ENCODE results near the gene ZNF512B.
"Not testable (repeated sequence)": the region's sequence is repeated elsewhere in the genome, so short reads cannot be mapped to it uniquely, and the experiment has no call there.

ZNF512B gene, protein sequence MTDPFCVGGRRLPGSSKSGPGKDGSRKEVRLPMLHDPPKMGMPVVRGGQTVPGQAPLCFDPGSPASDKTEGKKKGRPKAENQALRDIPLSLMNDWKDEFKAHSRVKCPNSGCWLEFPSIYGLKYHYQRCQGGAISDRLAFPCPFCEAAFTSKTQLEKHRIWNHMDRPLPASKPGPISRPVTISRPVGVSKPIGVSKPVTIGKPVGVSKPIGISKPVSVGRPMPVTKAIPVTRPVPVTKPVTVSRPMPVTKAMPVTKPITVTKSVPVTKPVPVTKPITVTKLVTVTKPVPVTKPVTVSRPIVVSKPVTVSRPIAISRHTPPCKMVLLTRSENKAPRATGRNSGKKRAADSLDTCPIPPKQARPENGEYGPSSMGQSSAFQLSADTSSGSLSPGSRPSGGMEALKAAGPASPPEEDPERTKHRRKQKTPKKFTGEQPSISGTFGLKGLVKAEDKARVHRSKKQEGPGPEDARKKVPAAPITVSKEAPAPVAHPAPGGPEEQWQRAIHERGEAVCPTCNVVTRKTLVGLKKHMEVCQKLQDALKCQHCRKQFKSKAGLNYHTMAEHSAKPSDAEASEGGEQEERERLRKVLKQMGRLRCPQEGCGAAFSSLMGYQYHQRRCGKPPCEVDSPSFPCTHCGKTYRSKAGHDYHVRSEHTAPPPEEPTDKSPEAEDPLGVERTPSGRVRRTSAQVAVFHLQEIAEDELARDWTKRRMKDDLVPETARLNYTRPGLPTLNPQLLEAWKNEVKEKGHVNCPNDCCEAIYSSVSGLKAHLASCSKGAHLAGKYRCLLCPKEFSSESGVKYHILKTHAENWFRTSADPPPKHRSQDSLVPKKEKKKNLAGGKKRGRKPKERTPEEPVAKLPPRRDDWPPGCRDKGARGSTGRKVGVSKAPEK

DNA sequence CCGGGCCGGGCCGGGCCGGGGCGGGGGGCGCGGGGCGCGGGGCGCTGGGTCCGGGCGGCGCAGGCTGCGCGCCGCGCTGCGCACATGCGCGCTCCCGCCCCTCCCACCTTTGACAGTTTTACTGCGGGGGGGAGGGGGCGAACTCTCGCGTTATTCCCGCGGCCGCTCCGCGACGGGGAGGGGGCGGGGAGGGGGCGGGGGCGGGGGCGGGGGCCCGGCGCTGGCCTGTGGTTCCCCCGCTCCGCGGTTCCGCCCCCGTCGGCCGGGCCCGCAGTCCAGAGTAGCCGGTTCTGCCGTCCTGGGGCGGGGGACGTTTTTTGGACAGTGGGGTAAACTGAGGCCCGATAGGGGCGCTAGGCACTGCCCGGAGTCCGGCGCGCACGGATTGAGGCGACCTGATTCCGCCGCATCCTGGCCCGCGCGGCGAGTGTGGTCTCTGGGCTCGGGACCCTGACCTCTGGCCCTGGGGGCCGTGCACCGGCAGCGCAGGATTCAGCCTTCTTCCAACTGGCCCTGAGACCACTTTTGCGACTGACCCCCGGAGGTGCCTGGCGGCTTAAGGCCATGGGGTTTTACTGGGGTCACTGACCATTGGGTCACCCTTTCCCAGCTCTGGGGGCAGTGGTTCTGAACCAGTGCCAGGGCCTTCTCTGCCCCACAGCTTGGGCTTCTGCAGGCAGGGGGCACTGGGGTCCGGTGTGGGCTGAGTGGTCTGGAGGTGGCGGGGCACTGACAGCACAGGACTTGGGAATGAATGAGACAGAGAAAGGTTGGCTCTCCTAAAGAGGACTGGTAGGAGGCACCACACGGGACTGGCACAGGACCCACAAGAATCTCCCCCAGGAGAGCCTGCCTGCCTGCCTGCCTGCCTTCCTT, at the start of gene ZNF512B:
Gene ZNF512B (minus strand): TSS at position 93 of the 876 bp plus-strand sequence. CDS start 1,980 bp downstream, outside the sequence.
- peak; percentile 94 for DNase-seq (ENCODE audit: low spot score)

DNA sequence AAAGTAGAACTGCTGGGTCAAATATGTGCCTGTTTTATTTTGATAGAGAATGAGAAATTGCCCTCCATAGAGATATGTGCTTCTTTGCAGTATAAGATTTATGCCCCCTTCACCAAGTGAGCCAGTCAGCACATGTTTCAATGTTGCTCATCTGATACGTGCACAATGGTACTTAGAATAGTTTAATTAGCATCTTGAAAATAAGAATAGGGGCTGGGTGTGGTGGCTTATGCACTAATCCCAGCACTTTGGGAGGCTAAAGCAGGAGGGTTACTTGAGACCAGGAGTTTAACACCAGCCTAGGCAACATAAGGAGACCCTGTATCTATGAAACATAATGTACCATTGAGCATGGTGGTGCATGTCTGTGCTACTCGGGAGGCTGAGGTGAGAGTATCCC, 45.9 kb upstream of the ZNF512B start:
- no peak for DNase-seq (ENCODE audit: low spot score)

GRCh38 chr20:64012385-64013154, 42.8 kb upstream of the ZNF512B start:
- not testable (repeated sequence) for DNase-seq (ENCODE audit: low spot score)

- no peak for DNase-seq (ENCODE audit: low spot score)
These were observed 41.6 kb upstream of the ZNF512B start for GRCh38 chr20:64011366-64011779.

GRCh38 chr20:64010711-64011237, 41.0 kb upstream of the ZNF512B start:
- no peak for DNase-seq (ENCODE audit: low spot score)

- DNase-seq (ENCODE audit: low spot score), result no peak
These were observed 40.2 kb upstream of the ZNF512B start for GRCh38 chr20:64009811-64010387.

DNA sequence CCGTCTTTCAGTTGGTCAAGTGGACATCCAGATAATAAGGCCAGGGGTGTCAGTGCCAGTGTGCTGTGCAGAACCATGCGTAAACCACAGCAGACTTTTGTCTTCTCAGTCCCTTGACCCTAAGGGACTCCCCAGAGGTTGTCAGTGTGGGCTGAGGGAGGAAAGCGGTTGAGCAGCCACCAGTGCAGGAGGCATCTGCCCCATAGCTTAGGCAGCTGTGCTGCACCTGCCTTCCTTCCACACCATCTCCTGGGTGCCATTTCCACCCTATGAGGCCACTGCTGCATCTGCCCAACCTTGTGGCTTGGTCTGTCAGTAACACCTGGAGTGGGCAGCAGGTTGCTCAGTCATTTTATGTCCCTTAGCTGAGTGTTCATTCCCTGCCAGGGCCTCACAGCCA, 37.2 kb upstream of the ZNF512B start:
- no peak for DNase-seq (ENCODE audit: low spot score)

DNA sequence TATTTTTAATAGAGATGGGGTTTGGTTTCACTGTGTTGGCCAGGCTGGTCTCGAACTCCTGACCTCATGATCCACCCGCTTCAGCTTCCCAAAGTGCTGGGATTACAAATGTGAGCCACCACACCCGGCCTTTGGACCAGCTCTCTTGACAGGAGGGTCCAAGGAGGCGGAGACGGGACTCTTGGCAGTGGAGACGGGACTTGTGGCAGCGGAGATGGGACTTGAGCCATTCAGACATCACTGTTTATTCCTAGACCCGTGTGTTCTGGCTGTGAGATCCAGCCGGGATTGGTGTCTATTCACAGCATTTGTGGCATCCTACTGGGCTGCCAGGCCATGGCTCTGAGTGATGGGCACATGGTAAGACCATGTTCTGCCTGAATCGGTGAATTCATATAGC, 36.8 kb upstream of the ZNF512B start:
- no peak for DNase-seq (ENCODE audit: low spot score)

- no peak for DNase-seq (ENCODE audit: low spot score)
These were observed 35.7 kb upstream of the ZNF512B start for GRCh38 chr20:64005394-64005793.

GRCh38 chr20:64003960-64004725, 34.4 kb upstream of the ZNF512B start:
- no peak for DNase-seq (ENCODE audit: low spot score)

DNA sequence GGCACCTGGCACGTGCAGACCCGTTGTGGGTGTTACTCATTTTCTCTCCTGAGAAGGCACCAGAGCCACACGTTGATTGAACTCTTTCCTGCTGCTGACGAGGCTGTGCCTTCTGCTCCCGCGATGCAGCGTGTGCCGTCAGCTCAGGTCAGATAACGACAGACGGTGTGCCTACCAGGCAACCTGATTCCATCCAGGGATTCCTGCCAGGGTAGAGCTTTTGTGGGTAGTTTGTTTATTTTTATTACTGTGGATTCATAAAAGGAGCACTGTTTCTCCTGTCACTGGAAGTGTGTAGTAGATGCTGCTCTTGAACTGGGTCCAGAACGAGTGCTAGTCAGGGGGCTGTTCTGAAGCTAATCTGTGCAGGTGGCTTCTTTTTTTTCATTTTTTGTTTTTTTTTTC, 31.9 kb upstream of the ZNF512B start:
- DNase-seq (ENCODE audit: low spot score), result no peak

GRCh38 chr20:64000906-64001305, 31.2 kb upstream of the ZNF512B start:
- DNase-seq (ENCODE audit: low spot score), result no peak

GRCh38 chr20:63982937-63983336, 13.2 kb upstream of the ZNF512B start:
- DNase-seq (ENCODE audit: low spot score), result no peak

DNA sequence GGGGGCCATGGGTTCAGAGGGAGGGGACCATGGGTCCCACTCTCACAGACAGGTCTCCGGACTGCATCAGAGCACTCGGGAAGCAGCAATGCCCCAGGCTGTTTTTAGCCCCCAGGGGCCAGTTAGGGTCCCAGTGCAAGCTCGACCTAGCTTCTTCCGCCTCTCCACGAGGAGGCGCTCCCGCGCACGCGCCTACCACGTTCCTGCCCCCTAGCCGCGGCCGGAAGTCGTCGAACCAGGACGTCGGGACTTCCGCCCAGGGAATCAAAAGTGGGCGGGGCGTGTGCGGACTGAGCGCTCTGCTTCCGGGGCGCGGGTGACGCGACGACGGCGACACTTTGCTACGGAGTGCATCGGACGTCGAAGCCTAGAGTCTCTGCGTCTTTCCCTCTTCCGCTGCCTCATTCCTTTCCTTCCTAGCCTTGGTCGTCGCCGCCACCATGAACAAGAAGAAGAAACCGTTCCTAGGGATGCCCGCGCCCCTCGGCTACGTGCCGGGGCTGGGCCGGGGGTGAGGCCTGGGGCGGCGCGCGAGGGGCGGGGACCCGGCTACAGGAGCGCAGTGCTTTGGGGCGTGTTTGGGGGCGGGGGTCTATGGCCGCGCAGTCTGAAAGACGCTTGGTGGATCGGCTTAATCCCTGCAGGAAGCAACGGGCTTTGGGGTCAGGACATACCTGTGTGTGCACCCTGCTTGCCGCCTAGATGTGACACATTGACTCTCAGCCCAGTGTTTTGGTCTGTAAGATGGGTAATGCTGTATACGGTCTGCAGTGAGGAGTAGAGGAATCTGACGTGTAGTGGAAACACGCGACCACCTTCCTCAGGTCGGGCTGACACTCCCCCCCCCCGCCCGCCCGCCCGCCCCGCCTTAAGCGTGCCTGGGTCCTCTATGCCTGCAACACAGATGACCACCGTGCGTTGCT, 11.3 kb upstream of the ZNF512B start, which contains the start of gene PRPF6:
Gene PRPF6 (plus strand): TSS at position 327 of the 923 bp plus-strand sequence. CDS start 114 bp downstream, at position 441.
- peak; percentile 99 for DNase-seq (ENCODE audit: low spot score)

DNA sequence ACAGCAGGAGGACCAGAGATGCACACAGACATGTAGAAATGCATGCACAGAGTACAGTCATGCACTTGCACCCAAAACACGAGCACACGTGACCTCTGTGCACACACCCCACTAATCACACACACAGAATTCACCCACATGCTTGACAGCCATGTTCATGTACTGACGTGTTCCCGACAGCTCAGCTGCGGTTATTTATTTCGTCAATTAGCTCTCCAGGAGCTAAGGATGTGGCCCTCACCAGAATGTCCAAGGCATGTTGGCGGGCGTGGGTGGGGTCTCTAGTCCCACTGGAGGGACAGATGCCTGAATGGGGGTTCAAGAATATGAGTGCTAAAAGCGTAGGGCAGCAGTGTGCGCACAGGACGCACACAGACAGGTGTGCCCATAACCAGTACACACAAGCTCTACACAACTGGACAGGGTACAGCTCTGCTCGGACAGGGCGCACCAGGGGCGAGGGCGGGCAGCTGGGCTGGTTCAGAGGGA, 10.6 kb upstream of the ZNF512B start:
- no peak for DNase-seq (ENCODE audit: low spot score)

GRCh38 chr20:63979557-63980316, 10.0 kb upstream of the ZNF512B start, which contains the start of gene SAMD10:
SAMD10 (minus strand) TSS chr20:63979642; CDS start chr20:63979467, 175 bp downstream.
- peak; percentile 48 for DNase-seq (ENCODE audit: low spot score)

DNA sequence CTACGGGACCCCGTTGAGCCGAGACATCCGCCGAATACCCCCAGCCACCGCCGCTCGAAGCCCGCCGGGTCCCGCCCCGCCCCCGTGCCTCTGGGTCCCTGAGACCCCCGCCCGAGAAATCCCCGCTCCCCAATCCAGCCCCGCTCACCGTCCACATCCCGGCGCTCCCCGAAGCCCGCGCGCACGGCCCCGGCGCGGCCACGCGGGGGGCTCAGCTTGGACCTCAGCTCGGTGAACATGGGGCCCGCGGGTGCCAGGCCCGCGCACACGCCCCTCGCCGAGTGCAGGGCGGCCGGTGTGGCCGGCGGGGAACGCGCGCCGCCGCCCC, 9.5 kb upstream of the ZNF512B start:
- no peak for DNase-seq (ENCODE audit: low spot score)
